HG02763 (cell line): ENCODE data around the gene IQCH.

Experiments used
- ATAC-seq: cut with Tn5 transposase; IDR thresholded peaks from one replicate; pipeline ENCODE4 v1.9.1; 2021; ENCODE audit warnings: mild to moderate bottlenecking, moderate library complexity; ENCODE audit not compliant: unreplicated experiment

Gene IQCH

GRCh38 chr15:67386947-67387346, 132.4 kb downstream of the IQCH start:
- no peak for ATAC-seq

DNA sequence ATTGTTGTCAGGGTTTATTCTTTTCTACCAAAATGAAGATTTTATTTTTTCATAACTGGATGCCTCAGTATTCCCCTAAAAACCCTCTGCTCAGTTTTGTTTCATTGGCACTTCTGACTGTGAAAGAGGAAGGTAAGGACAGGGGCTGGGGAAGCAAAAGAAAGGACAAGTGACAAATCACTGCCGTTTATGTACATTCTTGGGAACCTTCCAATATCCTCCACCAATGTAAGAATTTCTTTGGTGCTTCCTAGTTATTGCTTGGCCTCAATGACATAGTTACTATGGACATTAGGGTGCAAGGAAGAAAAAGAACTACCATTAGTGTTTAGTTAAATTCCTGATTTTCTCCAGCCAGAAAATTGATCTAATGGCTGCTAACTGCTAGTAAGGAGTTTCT, 135.4 kb downstream of the IQCH start:
- ATAC-seq, result no peak

DNA sequence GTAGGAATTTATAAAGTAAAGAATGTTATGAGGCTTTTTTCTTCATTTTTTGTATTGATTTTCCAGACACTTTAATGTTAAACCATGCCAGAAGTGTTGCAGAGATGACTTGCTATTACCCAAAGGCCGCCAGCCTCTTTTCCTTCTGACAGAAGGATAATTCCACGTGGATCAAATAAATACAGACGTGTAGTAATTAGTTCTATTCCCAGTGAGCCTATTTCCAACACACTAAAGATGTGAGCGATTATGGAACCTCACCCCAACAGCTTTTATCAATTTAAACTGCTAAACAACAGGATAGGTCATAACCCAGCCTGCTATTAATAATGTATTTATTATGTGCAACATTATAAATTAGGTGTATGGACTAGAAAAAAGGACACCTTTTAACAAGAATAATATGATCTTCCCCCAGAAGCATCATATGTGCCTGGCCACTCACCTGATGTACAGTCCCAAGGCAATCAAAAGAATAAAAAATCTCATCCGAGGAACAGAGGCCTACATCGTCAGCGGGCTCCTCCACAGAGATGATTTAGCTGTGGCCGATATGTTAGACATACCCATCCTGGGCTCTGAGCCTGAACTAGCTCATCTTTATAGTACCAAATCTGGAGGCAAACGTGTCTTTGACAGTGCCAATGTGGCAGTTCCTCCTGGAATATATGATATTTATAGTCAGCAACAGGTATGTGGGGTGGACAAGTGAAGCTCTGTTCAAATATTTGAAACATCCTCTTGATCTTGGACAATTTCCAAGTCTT, 140.5 kb downstream of the IQCH start:
- no peak for ATAC-seq

DNA sequence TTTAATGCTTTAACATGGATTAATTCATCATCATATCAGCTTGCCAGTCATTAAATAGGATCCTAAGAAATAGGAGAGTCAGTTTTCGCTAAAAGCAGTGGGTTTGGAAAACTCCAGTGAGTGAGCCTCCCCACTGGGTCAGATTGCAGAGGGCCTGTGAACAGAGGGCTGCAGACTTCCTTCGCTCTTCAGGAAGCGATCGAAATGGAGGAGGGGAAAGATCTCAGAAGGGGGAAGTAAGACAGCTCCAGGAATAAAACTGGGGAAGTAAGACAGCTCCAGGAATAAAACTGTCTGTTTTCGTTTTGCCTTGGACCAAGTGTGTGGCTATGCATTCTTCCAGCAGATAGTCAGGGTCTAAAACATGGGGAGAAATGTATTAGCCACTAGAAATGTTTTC, 141.5 kb downstream of the IQCH start:
- ATAC-seq, result no peak

DNA sequence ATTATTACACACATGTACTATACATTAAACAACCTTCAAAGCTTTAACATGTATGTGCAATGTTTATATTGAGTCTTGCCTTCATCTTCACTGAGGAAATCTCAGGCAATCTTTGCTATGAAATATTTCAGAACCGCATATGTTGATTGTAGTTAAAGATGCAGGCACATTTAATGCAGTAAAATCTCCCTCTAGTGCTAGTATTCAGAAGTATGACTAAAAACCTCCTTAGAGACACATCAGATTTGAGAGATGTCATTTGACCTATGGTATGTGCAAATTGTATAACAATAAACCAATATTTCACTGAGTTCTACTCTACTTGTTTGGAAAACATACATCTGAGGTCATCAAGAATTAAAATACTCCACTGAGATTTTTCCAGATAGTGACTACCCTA, 142.6 kb downstream of the IQCH start:
- ATAC-seq, result no peak

DNA sequence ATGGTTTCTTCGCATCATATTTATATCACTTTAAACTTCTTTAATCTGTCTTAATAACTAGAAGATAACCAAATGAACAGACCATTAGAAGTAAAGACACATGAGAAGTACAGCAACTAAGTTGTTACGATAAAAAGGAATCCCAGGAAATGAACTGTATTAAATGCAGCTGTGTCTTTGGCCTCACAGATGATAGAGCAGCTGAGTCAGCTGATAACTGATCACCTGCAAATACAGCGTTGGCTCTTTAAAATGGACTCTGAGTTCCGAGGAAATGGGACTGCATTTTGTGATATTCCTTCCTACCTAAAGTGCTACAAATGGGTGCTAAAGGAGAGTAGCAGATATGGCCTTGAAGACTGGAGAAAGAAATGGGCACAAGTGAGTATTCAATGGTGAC, 145.3 kb downstream of the IQCH start:
- ATAC-seq, result no peak

GRCh38 chr15:67400890-67401289, 146.3 kb downstream of the IQCH start:
- ATAC-seq, result no peak

- ATAC-seq, result no peak
Measured at GRCh38 chr15:67401336-67401735, 146.8 kb downstream of the IQCH start.

GRCh38 chr15:67403428-67404154, 149.0 kb downstream of the IQCH start:
- no peak for ATAC-seq

- ATAC-seq, result no peak
Measured at GRCh38 chr15:67405208-67406191, 150.9 kb downstream of the IQCH start.

DNA sequence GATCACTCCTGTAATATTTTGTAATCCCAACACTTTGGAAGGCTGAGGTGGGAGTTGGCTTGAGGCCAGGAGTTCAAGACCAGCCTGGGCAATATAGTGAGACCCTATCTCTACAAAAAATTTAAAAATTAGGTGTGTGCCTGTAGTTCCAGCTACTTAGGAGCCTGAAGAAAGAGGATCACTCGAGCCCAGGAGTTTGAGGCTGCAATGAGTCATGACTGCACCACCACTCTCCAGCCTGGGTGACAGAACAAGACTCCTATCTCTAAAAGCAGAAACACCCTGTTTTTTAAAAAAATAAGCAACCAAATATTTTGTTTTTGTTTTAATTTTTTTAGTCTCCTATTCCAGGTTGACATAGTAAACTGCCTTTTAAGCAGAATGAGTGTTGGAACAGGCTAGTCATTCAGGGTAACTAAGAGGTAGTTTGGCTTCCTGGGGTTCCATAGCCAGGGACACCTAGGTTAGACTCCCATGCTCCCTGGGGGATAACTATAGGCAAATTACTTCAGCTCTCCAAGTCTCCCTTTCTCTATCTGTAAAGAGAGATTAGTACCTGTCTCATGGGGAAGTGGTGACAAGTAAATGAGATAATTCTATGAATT, 151.8 kb downstream of the IQCH start:
- no peak for ATAC-seq

- ATAC-seq, result no peak
Measured at GRCh38 chr15:67407786-67408185, 153.2 kb downstream of the IQCH start.

DNA sequence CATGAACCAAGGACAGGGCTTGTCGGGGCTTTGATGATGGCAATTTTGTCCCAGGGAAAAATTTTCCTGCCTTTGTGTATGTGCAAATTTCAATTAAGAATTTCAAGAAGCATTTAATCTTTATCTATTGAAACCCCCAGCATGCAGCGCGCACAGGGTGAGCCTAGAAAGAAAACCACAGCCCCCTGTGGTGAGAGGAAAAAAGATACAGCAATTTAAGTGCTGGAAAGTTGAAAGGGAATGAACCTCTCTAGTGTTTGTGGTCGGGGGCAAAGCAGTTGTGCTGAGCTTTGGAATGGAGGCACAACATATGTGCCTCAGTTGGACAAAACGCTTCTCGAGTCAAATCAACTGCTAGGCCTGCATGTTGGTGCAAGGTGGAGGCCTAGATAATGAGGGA, 154.6 kb downstream of the IQCH start:
- no peak for ATAC-seq

GRCh38 chr15:67411486-67411885, 156.9 kb downstream of the IQCH start:
- no peak for ATAC-seq

DNA sequence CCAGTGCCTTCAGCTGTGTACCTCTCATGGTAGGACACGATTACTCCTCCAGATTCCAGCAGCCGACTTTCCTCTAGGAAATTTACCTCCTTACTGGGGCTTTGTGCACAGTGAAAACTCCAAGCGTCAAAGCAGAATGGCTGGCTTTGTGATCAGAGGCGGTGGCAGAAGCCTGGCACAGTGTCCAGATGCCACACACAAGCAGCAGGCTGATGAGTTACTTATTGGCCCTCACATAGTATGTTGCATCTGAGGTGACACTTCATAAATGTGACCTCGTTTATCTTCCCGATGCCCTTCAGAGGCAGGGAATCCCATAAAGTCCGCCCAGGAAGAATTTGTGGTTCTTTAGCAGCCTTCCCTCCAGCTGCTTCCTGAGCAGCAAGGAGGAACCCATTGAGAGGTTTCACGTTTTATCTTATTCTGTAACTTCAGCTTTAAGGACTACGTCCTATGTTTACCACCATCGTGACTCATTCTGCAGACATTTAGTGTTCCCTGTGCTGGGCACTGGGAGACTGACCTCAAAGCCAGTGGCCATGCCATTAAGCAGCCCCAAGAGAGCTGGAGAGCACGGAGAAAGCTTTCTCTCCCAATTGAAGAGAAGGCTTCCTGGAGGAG, 159.3 kb downstream of the IQCH start:
- no peak for ATAC-seq

GRCh38 chr15:67415181-67415580, 160.6 kb downstream of the IQCH start:
- ATAC-seq, result no peak

DNA sequence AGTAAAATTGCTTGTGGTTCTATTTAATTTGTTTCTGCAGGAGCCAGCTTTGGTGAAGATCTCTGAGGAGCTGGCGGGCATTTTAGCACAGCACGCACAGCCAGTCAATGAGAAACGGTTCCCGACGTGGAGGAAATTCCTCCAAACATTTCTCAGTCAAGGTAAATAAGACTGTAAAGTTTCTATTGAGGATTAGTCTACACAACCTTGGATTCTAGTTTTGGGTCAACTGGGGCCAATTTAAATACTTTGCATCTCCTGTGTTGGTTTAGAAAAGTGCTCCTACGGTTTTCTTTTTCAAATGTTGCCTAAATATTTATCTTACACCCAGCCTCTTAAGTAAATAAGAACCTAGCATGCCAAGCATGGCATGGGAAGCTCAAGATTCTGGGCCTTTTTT, 162.3 kb downstream of the IQCH start:
- no peak for ATAC-seq

- ATAC-seq, result no peak
Measured at GRCh38 chr15:67419705-67420104, 165.1 kb downstream of the IQCH start.

GRCh38 chr15:67420137-67420536, 165.6 kb downstream of the IQCH start:
- no peak for ATAC-seq

- no peak for ATAC-seq
Measured at GRCh38 chr15:67421105-67421504, 166.5 kb downstream of the IQCH start.
